Smooth muscle cell (in vitro differentiated cells): ENCODE results near the gene MPIG6B. TPM values are rescaled to one million over a fixed set of nuclear protein-coding genes. Genes with fewer than 3 reads are reported as not detected.
"Not testable (repeated sequence)": the region's sequence is repeated elsewhere in the genome, so short reads cannot be mapped to it uniquely, and the experiment has no call there.

Experiments used
- DNase-seq: peaks from one replicate; lab custom pipeline; 2025; ENCODE audit not compliant: unreplicated experiment; lab: John Stamatoyannopoulos, UW
- H2AFZ ChIP-seq: fragments of 200-600 bp; sonication (generic); 2 replicates; pipeline ENCODE4 v1.6.0; 2016; ENCODE audit warnings: antibody characterized with exemption, low read depth, mild to moderate bottlenecking
- H3F3A ChIP-seq: fragments of 200-600 bp; sonication (generic); 2 replicates; pipeline ENCODE4 v1.6.0; 2017; ENCODE audit warnings: antibody characterized with exemption, low read depth
- H3K27ac ChIP-seq: fragments of 200-600 bp; sonication (generic); 2 replicates; pipeline ENCODE4 v1.5.1; 2016; ENCODE audit warnings: low read depth, mild to moderate bottlenecking
- H3K27me3 ChIP-seq: fragments of 200-600 bp; sonication (generic); 2 replicates; pipeline ENCODE4 v1.6.1; 2016; ENCODE audit warnings: low read depth, mild to moderate bottlenecking
- H3K36me3 ChIP-seq: fragments of 200-600 bp; sonication (generic); 2 replicates; pipeline ENCODE4 v1.5.1; 2016; ENCODE audit warnings: low read depth
- H3K4me1 ChIP-seq: fragments of 200-600 bp; sonication (generic); 2 replicates; pipeline ENCODE4 v1.5.1; 2016; ENCODE audit warnings: low read depth
- H3K4me2 ChIP-seq: fragments of 200-600 bp; sonication (generic); 2 replicates; pipeline ENCODE4 v1.6.0; 2016; ENCODE audit warnings: mild to moderate bottlenecking
- H3K4me3 ChIP-seq: fragments of 200-600 bp; sonication (generic); 2 replicates; pipeline ENCODE4 v1.5.1; 2016; ENCODE audit warnings: mild to moderate bottlenecking
- H3K79me2 ChIP-seq: fragments of 200-600 bp; sonication (generic); 2 replicates; pipeline ENCODE4 v1.6.0; 2016; ENCODE audit warnings: low read depth, mild to moderate bottlenecking
- H3K9ac ChIP-seq: fragments of 200-600 bp; sonication (generic); 2 replicates; pipeline ENCODE4 v1.6.0; 2016; ENCODE audit warnings: low read depth
- H3K9me3 ChIP-seq: fragments of 200-600 bp; sonication (generic); replicated peaks from 2 replicates; pipeline ENCODE4 v1.5.1; 2016; ENCODE audit warnings: low read depth
- H4K20me1 ChIP-seq: fragments of 200-600 bp; sonication (generic); 2 replicates; pipeline ENCODE4 v1.6.0; 2016; ENCODE audit warnings: low read depth
- CTCF ChIP-seq: fragments of 200-600 bp; sonication (generic); IDR thresholded peaks from 2 replicates; pipeline ENCODE4 v1.5.1; 2017; ENCODE audit warnings: borderline replicate concordance, mild to moderate bottlenecking, antibody characterized with exemption; ENCODE audit not compliant: insufficient read depth, poor library complexity, severe bottlenecking
- WGBS: methylation state at CpG from one replicate; pipeline ENCODE4 v1.1.7; 2016; ENCODE audit warnings: low lambda C conversion rate; 5-methylcytosine and 5-hydroxymethylcytosine counted together
- polyA plus RNA-seq: library from polyadenylated mRNA; unstranded; fragments of >200 nt; fragmentation: Nextera tagmentation; extraction: Ambion mirVana; gene quantifications from 2 replicates; pipeline ENCODE4 v1.2.1, GENCODE V29; 2016
- total RNA-seq: library from RNA; depleted of rRNA; stranded (reverse); fragments of >200 nt; gene quantifications from 2 replicates; pipeline ENCODE4 v1.2.3, GENCODE V29; 2014

MPIG6B gene
- total and polyA plus RNA-seq, 2 experiments from 2014 or later, result not detected

GRCh38 chr6:31706599-31706998 lies 16.6 kb upstream of the MPIG6B start, which contains the start of gene LY6G6F:
TSS of gene LY6G6F (plus strand) at chr6:31706866. CDS start at chr6:31706907, 41 bp downstream.
- no peaks in the 10 kb centered on the region for H3F3A ChIP-seq
- no peak within 1 kb of the TSS for H3K4me3 ChIP-seq
- WGBS, result 68% methylated on average over 3 of the region's 3 CpGs
- TF ChIP-seq CTCF, result no peak
- H3K4me1 ChIP-seq, result peaks cover 8% of the 10 kb centered on the region
- peaks cover 13% of the 10 kb centered on the region for H3K79me2 ChIP-seq
- H4K20me1 ChIP-seq, result no peaks in the 10 kb centered on the region
- no peak for DNase-seq
- no peak within 1 kb of the TSS for H3K4me2 ChIP-seq
- no peaks in the 10 kb centered on the region for H3K27me3 ChIP-seq
- no peak within 1 kb of the TSS for H3K27ac ChIP-seq
- no peak within 1 kb of the TSS for H2AFZ ChIP-seq
- H3K36me3 ChIP-seq, result no peaks in the 10 kb centered on the region
- H3K9me3 ChIP-seq, result no peaks in the 10 kb centered on the region
- H3K9ac ChIP-seq, result no peak within 1 kb of the TSS

- no peak overlapping the region for H3K9ac ChIP-seq
- DNase-seq, result no peak
- H3K4me1 ChIP-seq, result no peaks in the 10 kb centered on the region
These were observed 15.5 kb upstream of the MPIG6B start for GRCh38 chr6:31707701-31708100.

GRCh38 chr6:31708224-31708623 lies 14.9 kb upstream of the MPIG6B start:
- no peak overlapping the region for H3K9ac ChIP-seq

More at GRCh38 chr6:31707701-31708100, 15.5 kb upstream of the MPIG6B start:
- Histone ChIP-seq H4K20me1 (no peaks in the 10 kb centered on the region), H3F3A (no peaks in the 10 kb centered on the region), H3K27me3 (no peaks in the 10 kb centered on the region), H3K4me2 (no peak overlapping the region), H3K4me3 (no peak overlapping the region), H3K9me3 (no peaks in the 10 kb centered on the region), H2AFZ (no peak overlapping the region), H3K36me3 (no peaks in the 10 kb centered on the region), H3K79me2 (peaks cover 2% of the 10 kb centered on the region), H3K27ac (no peak overlapping the region)
- no peak for TF ChIP-seq CTCF
- 98% methylated on average over 10 of the region's 10 CpGs for WGBS

GRCh38 chr6:31709157-31709556 lies 14.0 kb upstream of the MPIG6B start:
- not testable (repeated sequence) for H3K4me3 ChIP-seq, H3K27me3 ChIP-seq, H4K20me1 ChIP-seq, H3K4me2 ChIP-seq, H3K36me3 ChIP-seq, H2AFZ ChIP-seq, DNase-seq, H3K9ac ChIP-seq, H3F3A ChIP-seq, H3K27ac ChIP-seq, H3K9me3 ChIP-seq, H3K79me2 ChIP-seq
- H3K4me1 ChIP-seq, result peaks cover 12% of the 10 kb centered on the region
- 92% methylated on average over 11 of the region's 11 CpGs for WGBS

More at GRCh38 chr6:31708224-31708623, 14.9 kb upstream of the MPIG6B start:
- H3K4me1 ChIP-seq, result peaks cover 3% of the 10 kb centered on the region
- no peaks in the 10 kb centered on the region for H4K20me1 ChIP-seq
- no peaks in the 10 kb centered on the region for H3K36me3 ChIP-seq
- no peak for DNase-seq
- H3K4me2 ChIP-seq, result no peak overlapping the region
- H3K27ac ChIP-seq, result no peak overlapping the region
- H3K9me3 ChIP-seq, result no peaks in the 10 kb centered on the region
- H3K79me2 ChIP-seq, result no peaks in the 10 kb centered on the region
- H3K4me3 ChIP-seq, result no peak overlapping the region
- 96% methylated on average over 3 of the region's 3 CpGs for WGBS
- TF ChIP-seq CTCF, result no peak
- no peaks in the 10 kb centered on the region for H3K27me3 ChIP-seq
- no peak overlapping the region for H2AFZ ChIP-seq
- no peaks in the 10 kb centered on the region for H3F3A ChIP-seq
